Spleen (tissue), 11 donors: ENCODE measurements around the gene ILKAP. TPM values are rescaled to one million over a fixed set of nuclear protein-coding genes. Genes with fewer than 3 reads are reported as not detected.

Experiments
- DNase-seq: peaks from one replicate; pipeline ENCODE4 v3.0.0-alpha.2; 2020
- H3K27ac ChIP-seq, 8 donors: fragments of 200-600 bp; sonication (generic) in 7 of 8; 1 replicate in 4 of 8; 2 replicates in 4 of 8; pipeline versions ENCODE4 v1.5.0 to v1.8.0; 2016 to 2021; ENCODE audit warnings: inconsistent platforms in 4 of 8, mild to moderate bottlenecking in 4 of 8, moderate library complexity in 1 of 8
- H3K27me3 ChIP-seq, 7 donors: fragments of 200-600 bp; sonication (generic) in 6 of 7; replicated peaks in 1 of 7; 1 replicate in 4 of 7; 2 replicates in 3 of 7; pipeline versions ENCODE4 v1.5.0 to v1.8.0; 2016 to 2021; ENCODE audit warnings: inconsistent platforms in 3 of 7, mild to moderate bottlenecking in 1 of 7
- H3K36me3 ChIP-seq, 6 donors: fragments of 200-600 bp; sonication (generic) in 5 of 6; 1 replicate in 4 of 6; 2 replicates in 2 of 6; pipeline versions ENCODE4 v1.5.0 to v1.8.0; 2016 to 2021; ENCODE audit warnings: inconsistent platforms in 2 of 6
- H3K4me1 ChIP-seq, 6 donors: fragments of 200-600 bp; sonication (generic) in 5 of 6; 1 replicate in 3 of 6; 2 replicates in 3 of 6; pipeline versions ENCODE4 v1.5.0 to v1.8.0; 2016 to 2021; ENCODE audit warnings: inconsistent platforms in 3 of 6
- H3K4me3 ChIP-seq, 8 donors: fragments of 200-600 bp; sonication (generic) in 7 of 8; 1 replicate in 4 of 8; 2 replicates in 4 of 8; pipeline versions ENCODE4 v1.5.0 to v1.8.0; 2016 to 2021; ENCODE audit warnings: inconsistent platforms in 4 of 8, mild to moderate bottlenecking in 4 of 8, moderate library complexity in 2 of 8
- H3K9me3 ChIP-seq, 8 donors: fragments of 200-600 bp; sonication (generic) in 7 of 8; 1 replicate in 4 of 8; 2 replicates in 4 of 8; pipeline versions ENCODE4 v1.5.0 to v1.8.0; 2016 to 2021; ENCODE audit warnings: inconsistent platforms in 4 of 8
- CTCF ChIP-seq, 11 experiments: fragments of 200-600 bp in 7 of 11; fragments of 450-650 bp in 4 of 11; sonication (generic) in 4 of 11; IDR thresholded peaks in 8 of 11; conservative IDR thresholded peaks in 3 of 11; 1 replicate in 7 of 11; 2 replicates in 4 of 11; pipeline versions ENCODE4 v1.4.0 to v1.8.0; 2016 to 2021; ENCODE audit warnings: antibody characterized with exemption in 11 of 11, inconsistent platforms in 4 of 11, mild to moderate bottlenecking in 1 of 11
- POLR2A ChIP-seq, 3 donors: fragments of 450-650 bp; IDR thresholded peaks; one replicate each; pipeline ENCODE4 v1.5.1; 2017; ENCODE audit warnings: antibody characterized with exemption in 3 of 3, mild to moderate bottlenecking in 1 of 3
- POLR2AphosphoS5 ChIP-seq, 3 donors: sonication (generic); formaldehyde crosslinking; IDR thresholded peaks; one replicate each; pipeline ENCODE4 v1.5.1; 2017; ENCODE audit warnings: antibody characterized with exemption in 3 of 3
- WGBS, 5 donors: extraction: QIAGEN DNeasy Blood & Tissue Kit in 3 of 5; methylation state at CpG; one replicate each; pipeline versions ENCODE4 v1.1.5 to v1.1.7; 2013 to 2018; 5-methylcytosine and 5-hydroxymethylcytosine counted together
- intact Hi-C: fragments of 100-400 bp; cut with DNase I; formaldehyde crosslinking; loops from one replicate; pipeline ENCODE4 v1.15.0; 2023; ENCODE audit warnings: low total_unique reads
- polyA plus RNA-seq, 3 donors: library from polyadenylated mRNA; stranded (reverse); fragments of 200-250 nt; gene quantifications; one replicate each; pipeline ENCODE4 v1.2.1, GENCODE V29; 2013
- total RNA-seq, 7 donors: library from RNA; depleted of rRNA in 3 of 7; stranded (reverse); fragments of >200 nt in 3 of 7; fragmentation: NEBNext Ultra II Directional in 4 of 7; extraction: Animal tissue kit (Norgen Biotek cat#: 25700) in 4 of 7; gene quantifications; one replicate each; pipeline versions ENCODE4 v1.1.0 to v1.2.1, GENCODE V29; 2016 to 2021
- donor health status: healthy with polysubstance abuse.
- donor health status: DM: no; HTN: no; CAD: no; lungs with moderate emphysema.
- donor health status: DM: no; HTN: no; CAD: no.
- donor health status: Bipolar disorder and iron deficiency.
- donor health status: healthy.
- donor health status: DM: no; HTN: no; CAD: no.
- donor health status: DM: yes; HTN: yes; CAD: no.

Gene ILKAP
- total and polyA plus RNA-seq, 10 donors, result 39.7 to 64.5 (median 50.1) TPM

DNA sequence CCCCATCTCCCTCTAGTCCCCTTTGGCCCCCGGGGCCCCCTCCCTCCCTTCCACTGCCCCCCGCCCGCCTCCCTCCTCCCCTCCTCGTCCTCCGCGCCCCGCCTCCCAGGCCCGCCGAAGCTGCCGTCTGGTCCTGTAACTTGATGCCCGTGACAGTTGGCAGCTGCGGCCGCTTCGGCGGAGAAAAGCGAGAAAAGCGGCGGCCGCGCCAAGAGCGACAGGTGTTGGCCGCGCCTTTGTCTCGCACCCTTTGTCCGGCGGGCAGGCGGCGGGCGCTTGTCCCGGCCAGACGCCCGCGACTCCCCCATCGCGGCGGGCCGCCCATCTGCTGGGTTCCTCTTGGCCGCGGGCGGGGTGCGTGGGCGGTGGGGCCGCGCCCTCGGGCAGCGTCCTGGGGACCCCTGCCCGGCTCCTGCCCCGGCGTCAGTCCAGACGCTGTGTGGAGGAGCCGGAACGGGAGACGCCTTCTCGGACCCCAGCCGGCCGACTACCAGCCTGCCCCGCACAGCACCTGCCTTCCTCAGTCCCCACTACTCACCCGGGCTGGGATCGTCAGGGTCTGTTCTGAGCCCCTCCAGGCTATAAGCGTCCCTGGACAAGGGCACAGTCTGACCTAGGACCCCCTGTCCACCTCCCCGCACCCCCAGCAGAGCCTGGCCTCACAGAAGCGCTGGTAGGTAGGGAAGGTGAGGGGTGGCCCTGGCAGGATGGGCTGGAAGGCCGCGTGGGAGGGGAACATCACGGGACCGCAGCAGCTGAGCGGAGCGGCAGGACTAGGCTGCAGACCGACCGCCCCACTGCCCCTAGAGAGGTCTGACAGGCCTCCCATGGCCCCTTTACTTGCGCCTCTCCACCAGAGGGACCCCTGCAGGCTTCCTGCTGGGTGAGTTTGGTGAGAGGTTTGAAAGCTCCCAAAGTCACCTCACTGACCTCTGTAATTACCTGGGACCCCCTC lies 37.5 kb upstream of the ILKAP start:
- intact Hi-C loops, result no loop called here
- no peak overlapping the region for H3K27ac ChIP-seq
- peaks cover 0 to 18% (median 11%) of the 10 kb centered on the region in 6 donors for H3K36me3 ChIP-seq
- H3K4me1 ChIP-seq, result peaks cover 11 to 50% (median 36%) of the 10 kb centered on the region in 6 donors
- H3K4me3 ChIP-seq, result peak overlapping the region; percentile 64 to 90 (median 77)
- DNase-seq, result peak; percentile 88
- 9 to 43% (median 13%) methylated on average over 14 to 71 of the region's 71 CpGs for WGBS, 5 donors
- TF ChIP-seq POLR2AphosphoS5 (IDR thresholded peaks at IDR 0.05) (peak in 1 of 3 donors; percentile 13), CTCF (IDR thresholded peaks at IDR 0.05 in 8 of 11, conservative IDR thresholded peaks at IDR 0.05 in 3 of 11) (no peak)
- H3K9me3 ChIP-seq, result no peaks in the 10 kb centered on the region
- peaks cover 0 to 58% (median 13%) of the 10 kb centered on the region in 7 donors for H3K27me3 ChIP-seq

DNA sequence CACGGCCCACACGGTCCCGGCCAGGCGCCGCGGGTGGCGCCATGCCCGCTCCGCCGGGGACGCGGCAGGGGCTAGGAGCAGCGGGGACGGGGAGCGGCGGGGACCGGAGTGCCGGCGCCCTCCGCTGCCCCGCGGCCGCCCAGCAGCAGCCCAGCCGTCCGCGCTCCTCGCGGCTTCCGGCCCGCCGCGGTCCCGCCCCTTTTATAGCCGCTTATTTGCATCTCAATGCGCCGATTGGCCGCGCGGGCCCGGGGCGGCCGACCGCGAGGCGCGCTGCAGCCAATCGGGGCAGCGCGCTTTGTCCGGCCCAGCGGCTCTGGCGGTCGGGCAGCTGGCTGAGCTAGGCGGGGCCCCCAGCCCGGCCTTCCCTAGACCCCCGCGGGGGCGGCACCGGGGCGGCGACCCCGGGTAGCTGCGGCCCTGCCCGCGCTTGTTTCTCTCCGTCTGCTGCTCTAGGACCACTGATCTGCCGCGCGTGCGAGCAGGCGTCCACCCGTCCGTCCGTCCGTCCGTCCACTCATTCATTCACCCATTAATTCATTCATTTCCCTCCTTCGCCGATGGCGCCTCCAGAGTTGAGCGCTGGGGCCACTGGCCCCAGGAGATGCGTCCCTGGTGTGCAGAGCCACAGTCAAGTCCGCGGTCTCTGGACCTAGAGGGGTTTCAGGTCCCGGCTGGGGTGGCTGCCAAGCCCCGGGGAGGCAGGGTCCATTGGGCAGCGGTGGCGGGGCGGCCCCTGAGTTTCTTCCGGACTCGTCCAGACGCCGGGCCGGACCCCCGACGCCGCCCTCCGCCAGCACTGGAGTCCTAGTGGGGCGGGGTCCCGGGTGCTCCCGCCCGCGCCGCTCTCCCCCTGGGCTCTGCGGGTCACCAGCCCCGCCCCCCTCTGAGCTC lies 36.6 kb upstream of the ILKAP start, which contains the start of gene HES6:
Gene HES6 (minus strand): TSS at position 176 of the 894 bp plus-strand sequence. CDS start 133 bp downstream, at position 43.
- no peak for TF ChIP-seq CTCF (IDR thresholded peaks at IDR 0.05 in 8 of 11, conservative IDR thresholded peaks at IDR 0.05 in 3 of 11)
- peak in 1 of 3 donors; percentile 74 for TF ChIP-seq POLR2A (IDR thresholded peaks at IDR 0.05)
- peak; percentile 82 to 90 (median 86) for TF ChIP-seq POLR2AphosphoS5 (IDR thresholded peaks at IDR 0.05)
- no peaks in the 10 kb centered on the region for H3K9me3 ChIP-seq
- intact Hi-C loops, result no loop called here
- peaks cover 0 to 9% (median 2%) of the 10 kb centered on the region in 6 donors for H3K36me3 ChIP-seq
- WGBS, 5 donors, result 1 to 3% (median 1%) methylated on average over 23 to 105 of the region's 105 CpGs
- DNase-seq, result peak; percentile 95
- H3K4me3 ChIP-seq, result peak within 1 kb of the TSS; percentile 64 to 90 (median 77)
- H3K27me3 ChIP-seq, result peaks cover 0 to 65% (median 13%) of the 10 kb centered on the region in 7 donors
- H3K27ac ChIP-seq, result peak within 1 kb of the TSS in 4 of 8 donors; percentile 47 to 67 (median 57)
- peaks cover 11 to 50% (median 36%) of the 10 kb centered on the region in 6 donors for H3K4me1 ChIP-seq

DNA sequence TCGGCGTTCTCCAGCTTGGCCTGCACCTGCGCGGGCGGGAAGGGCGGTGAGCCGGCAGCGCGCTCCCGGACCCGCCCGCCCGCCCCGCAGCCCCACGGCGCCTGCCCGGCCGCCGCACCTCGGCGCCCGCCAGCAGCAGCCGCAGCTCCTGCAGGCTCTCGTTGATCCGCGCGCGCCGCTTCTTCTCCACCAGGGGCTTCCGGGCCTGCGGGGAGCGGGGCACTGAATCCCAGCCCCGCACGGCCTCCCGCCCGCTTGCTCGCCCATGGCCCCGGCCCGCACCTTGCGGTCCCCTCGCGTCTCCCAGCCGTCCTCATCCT lies 36.0 kb upstream of the ILKAP start:
- Histone ChIP-seq H3K36me3 (peaks cover 0 to 3% (median 0%) of the 10 kb centered on the region in 6 donors), H3K4me1 (peaks cover 11 to 56% (median 38%) of the 10 kb centered on the region in 6 donors), H3K9me3 (no peaks in the 10 kb centered on the region), H3K4me3 (peak overlapping the region; percentile 64 to 90 (median 77)), H3K27ac (peak overlapping the region in 4 of 8 donors; percentile 47 to 67 (median 57)), H3K27me3 (peaks cover 0 to 65% (median 13%) of the 10 kb centered on the region in 7 donors)
- intact Hi-C loops, result no loop called here
- WGBS, 5 donors, result 0 to 1% (median 1%) methylated on average over 22 to 43 of the region's 43 CpGs; no CpG with 5 or more reads in 2 of the 5 donors
- no peak for DNase-seq
- TF ChIP-seq POLR2AphosphoS5 (IDR thresholded peaks at IDR 0.05) (no peak), CTCF (IDR thresholded peaks at IDR 0.05 in 8 of 11, conservative IDR thresholded peaks at IDR 0.05 in 3 of 11) (no peak), POLR2A (IDR thresholded peaks at IDR 0.05) (no peak)
